Activated naive CD4-positive, alpha-beta T cell treated with Interleukin-2 at 50 U/mL for 16 hours (primary cell): ENCODE measurements around the gene NR2E1.

ENCODE experiments used
- DNase-seq: peaks from one replicate; pipeline ENCODE4 v3.0.0-alpha.2; 2020

NR2E1 gene

DNA sequence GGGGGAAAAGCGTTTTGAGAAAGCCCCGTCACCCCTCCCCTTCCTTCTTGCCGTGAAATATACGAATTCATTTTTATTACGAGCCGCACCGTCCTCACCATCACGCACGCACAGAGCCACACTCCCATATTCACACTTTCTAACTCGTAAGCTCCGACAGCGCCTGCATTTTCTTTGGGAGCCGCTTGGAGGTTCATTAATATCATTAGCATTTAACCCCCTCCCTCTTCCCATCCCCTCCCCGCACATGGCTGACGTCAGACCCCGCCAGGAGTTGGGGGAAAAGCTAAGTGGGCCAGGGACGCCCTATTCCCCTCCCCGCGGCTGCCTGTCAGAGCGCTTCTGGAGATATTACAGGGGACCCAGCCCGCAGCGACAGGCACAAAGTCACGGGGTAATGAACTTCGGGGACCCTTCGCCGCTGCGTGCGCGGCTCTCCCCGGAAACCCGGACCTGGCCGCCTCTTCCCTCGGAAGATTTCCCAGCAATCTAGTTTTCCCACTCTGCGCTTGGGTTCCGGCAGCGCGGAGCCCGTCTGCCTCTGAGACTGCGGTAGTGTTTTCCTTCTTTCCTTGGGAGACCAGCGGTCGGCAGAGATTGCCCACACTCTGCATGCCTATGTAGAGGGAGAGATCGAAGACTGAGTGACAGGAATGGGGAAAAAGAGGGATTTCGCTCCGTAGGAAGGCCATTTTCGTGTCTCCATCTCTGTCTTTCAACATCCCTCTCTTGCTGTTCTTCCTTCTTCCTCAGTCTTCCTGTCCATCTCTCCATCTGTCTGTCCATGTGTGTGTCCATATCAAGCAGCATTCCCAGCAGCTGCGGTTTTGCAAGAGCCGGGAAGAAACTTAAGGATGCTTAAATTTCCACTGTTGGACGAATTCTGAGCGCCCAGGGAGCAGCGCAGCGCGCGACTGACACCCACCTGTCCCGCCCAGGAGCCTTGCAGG, at the start of gene NR2E1:
TSS of gene NR2E1 (plus strand) at position 309 of the 950 bp plus-strand sequence. CDS start 744 bp downstream, outside the sequence.
- DNase-seq, result no peak

DNA sequence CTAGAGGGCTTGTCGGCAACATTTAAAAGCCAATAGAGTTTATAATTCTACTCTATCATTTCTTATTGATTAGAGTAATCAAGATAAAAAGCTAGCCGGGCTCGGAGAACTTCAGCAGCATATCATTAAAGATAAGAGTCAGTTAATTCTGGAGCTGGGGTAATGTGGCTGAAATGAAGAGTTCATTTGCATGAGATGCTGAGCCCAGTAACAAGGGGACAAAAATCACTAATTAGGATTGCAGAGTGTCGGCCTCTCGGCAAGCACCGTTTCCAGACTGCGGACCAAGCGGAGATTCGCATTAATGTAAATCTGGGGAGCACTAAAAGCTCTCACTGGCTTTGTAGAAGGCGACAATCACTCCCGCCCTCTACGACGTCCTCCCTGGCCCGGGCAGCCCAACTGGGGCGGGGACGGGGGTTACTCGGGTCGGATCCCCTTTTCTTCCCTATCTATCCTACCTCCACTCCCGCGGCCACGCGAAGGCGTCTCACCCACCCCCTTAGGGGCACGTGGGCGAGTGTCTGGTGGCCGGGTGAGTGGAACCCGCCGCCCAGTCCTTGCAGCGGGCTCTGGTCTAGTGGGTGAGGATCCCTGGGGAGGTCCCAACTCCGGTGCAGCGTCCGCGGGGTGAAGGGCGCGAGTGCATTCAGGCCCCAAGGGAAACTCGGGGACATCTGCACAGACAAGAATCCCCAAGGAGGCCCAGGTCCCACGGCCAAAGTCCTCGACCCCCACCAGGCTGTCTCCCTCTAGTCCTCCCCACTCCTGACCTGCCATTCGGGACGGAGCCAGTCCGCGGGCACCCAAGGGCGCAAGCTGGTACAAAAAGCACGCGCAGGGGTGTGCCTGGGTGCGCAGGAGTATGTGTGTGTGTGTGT, 49.0 kb upstream of the NR2E1 start:
- no peak for DNase-seq

DNA sequence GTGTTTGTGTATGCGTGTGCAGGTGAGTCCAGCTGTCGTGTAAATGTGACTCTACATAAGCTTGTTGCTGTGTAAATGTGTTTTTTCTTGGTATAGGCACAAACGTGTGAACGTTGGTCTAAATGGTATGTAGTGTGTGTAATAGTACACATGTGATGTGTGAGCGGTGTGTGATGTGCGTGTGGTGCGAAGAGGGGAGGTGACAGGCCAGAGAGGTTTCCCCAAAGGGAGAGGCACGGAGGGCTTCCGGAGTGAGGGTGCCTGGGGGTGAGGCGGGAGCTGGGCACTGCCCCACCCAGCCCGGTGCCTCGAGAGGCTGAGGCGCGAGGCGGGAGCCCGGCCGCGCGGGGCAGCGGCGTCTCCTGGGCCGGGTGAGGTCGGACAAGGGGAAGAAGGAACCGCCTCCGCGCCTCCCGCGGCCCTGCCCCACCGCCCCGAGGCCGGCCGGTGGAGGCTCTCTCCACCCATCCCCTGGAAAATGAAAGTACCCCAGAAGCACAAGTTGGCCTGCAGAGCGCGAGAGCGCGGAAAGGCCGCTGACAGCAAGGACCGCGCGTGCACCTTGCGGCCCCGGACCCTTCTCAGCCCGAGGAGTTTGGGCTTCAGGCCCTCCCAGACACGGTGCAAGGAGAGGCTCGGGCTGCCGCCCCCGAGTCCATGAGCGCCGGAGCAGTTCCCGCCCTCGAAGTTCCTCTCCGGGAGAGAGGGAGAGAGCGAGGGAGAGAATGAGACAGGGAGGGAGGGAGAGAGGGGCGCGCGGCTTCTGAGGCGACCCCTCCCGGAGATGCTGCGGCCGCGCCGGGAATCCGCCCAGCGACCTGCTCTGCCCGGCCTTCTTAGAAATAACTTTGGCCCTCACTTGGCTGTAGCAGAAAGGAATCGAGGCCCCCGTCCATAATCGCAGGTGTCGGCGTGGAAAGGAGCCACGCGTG, 48.1 kb upstream of the NR2E1 start:
- DNase-seq, result no peak

DNA sequence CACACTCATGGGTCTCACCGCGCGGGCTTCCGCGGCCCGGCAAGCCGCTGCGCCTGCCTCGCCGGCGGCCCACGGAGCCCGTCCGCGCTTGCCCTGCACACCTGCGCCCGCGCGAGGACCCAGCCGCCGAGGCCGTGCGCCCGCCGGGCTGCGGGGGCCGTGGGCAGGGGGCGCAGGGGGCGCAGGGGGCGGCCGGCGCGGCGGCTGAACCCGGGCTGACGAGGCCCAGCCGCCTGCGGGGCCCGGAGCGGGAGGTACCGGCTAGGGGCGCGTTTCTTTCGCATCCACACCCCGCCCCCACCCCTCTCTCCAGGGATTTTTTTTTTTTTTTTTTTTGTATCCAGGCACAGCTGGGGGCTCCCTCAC, 47.5 kb upstream of the NR2E1 start:
- no peak for DNase-seq

DNA sequence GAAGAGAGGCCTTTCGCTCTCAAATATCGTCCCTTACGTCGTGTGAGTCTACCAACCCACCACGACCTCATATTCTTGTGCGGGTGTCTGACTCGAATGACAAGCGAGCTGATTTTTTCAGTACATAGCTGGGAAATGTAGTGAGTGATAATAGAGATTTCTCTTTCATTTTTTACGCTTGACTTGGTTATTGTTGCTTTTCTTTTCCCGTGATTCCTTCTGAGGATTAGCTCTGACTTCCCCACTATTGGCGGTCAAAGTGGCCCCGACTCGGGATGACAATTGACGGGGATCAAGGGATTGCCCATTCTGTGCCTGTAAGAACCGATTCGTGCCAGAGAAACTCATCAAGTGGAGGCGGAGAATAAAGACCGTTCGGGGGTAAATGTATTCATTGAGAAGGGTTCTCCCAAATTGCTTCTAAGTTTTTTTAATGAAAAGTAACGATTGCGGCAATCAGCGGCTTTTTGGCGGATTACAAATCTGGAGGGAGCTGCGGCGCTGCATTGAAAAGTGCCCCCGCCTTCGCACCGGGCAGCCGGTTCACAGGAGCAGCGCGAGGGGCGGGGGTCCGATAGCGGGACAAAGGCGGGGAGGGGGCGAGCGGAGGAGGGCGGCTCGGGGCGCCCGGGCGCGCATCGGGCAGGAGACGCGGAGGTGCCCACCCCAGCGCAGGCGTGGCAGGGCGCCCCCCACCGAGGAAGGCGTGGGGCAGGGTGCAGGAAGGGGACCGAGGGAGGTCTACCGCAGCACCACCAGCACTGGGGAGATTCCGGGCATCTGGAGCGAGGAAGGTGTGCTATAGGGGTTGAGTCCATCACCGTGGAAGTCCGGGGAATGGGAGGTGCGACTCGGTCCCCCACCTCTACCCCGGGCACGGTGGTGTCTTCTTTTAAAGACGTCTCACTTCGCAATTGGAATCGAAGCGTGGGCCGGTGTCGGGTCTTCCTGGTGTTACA, 46.7 kb upstream of the NR2E1 start:
- no peak for DNase-seq

DNA sequence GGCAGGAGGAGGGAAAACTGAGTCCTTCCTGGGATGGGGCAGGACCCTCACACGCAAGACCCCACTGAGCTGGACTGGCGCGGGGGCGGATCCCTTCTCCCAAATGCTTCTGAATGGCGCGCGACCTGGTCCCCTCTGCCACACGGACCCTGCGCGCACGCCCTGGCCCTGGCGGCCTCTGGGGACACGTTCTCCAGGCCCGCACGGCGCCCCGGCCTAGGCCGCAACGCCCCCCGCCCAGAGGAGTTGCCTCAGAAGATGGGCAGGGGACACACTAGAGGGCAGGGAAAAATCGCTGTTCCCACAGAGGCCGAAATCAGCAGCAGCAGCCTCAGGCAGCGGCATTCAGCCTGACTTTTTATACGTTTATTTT, 46.1 kb upstream of the NR2E1 start:
- no peak for DNase-seq

DNA sequence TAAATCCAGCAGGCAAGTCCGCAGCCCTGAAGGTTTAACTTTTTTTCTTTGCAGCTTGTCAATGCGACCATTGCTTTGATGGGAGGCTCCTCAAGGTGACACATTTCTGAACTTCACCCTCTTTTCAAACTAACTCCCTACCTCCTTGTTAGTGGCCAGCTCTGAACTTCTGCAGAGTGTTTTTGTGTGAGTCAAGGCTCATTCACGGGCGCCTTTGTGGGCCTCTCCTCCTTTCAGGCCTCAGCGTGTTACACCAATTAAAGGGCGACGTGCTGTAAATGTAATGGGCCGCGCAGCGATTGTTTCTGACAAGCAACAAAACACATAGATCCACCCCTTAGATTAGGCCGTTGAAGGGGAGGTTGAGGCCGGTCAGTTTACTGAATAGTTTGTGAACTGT, 45.5 kb upstream of the NR2E1 start:
- DNase-seq, result no peak

DNA sequence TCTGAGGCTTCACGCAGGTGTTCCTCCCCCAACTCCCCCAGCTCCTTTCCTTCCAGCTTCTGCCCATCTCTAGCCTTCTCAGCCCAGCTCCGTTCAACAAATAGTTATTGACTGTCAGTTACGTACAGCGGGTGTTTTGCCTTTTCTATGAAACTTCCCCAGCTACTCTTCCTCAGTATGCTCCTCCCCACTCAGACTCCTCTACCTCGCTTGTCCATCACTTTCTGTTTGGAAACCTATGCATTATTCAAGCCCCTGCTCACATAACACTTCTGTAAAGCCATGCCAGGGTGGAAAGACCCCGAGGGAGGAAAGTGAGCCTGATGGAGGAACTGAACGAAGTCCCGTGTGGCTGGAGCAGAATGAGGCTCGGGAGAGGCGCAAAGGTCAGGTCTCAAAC, 44.2 kb upstream of the NR2E1 start:
- DNase-seq, result no peak

DNA sequence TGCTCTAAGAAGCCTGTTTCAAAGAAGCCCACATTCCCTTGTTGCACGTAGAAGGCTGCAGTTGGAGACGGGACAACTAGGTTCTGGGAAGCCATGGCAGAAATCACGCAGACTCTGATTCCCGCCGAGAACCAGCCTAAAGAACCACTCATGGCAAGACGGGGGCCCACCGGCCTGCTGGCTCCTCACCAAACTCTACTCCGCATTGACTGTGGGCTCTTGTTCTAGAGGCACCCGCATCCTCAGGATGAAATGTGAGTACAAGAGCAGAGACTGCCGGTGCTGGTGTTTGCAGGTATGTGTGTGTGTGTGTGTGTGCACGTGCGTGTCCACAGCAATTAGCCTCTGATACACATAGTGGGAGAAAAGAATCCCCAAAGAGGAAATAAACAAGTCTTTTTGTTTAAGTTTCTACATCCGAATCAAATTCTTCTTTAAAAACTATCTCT, 42.3 kb upstream of the NR2E1 start:
- no peak for DNase-seq

DNA sequence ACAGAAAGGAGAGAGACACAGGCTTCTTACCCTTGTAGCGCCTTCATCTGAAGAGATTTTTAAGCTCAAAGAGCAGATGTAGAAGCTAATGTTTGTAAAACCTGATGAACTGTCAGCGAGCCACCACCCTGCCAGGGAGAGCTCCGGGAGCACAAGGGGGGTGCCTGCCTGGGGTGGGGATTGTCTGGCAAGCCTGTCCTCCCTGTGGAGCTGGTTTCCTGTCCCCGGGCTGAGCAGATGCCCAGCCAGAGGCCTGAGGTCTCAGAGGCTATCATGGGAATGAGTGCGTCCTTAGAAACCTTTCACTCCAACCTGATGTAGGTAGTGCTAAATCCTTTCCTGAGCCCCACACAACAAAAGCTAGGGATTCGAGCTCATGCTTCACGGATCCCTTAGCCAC, 41.9 kb upstream of the NR2E1 start:
- DNase-seq, result no peak

DNA sequence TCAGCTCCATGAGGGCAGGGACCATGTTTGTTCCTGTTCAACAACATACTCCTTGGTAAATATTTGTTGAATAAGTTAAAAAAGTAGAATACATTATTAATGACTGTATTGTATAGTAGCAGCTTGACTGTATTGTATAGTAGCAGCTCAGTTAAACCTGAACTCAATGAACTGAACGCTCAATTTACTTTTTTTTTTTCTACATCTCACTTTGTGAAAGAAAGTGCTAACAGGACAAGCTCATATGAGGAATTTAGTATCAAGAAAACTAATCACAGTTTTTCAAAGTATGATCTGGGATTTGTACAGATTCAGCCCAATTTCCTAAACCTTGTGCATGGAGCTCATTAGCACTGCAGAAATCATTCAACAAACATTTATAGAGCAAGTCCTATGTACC, 38.8 kb upstream of the NR2E1 start:
- no peak for DNase-seq

DNA sequence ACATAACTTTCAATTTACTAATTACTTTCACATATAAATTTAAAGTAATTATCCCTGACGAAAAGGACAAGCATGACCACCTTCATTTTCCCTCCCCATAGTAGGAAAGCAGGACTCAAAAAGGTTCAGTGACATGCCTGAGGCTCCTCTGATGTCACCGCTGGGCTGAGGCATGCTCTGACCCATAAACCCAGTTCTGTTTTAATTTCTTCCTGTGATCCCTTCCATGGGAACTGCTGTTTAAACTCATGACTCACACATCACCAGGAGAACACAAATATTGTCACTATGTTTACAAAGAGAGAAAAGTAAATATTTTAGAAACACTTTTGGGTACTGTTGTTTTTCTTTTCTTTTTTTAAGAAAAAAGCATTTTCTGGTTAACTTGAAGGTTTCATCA, 38.0 kb upstream of the NR2E1 start:
- DNase-seq, result no peak

DNA sequence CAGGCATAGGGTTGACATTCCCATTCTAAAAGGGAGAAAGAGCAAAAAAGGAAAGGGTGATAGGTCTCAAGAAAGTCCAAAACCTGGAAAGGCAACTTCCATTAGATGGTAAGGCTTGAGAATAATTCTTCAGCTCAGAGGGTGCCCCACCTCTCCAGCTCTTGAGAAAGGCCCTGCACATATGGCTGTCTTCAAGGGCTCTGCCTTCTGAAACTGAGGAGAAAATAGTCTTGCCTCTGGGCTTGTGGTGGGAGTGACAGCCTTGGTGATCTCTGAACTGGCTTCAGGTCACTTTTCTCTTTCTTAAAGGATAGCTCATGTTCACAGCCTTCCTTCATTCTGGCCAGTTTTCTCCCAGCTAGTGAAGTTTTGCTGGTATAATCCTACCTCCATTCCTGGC, 35.6 kb upstream of the NR2E1 start:
- DNase-seq, result no peak

DNA sequence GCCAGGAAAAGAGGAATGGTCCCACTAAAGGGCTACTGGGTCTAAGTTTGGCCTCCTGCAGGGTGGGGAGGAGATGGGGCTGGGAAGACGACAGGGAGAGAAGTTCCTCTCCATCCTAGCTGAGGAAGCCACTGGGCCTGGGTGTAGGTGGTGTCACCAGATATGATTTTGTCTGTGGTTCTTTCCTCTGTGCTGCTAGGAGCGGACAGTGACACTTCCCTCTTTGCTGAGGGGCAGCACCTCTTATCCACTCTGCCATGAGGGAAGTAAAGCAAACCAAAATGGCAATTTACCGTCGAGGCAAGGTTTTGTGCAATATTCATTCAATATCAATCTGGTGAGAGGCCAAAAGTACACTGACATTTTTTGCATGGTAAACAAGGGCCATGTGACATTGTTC, 33.0 kb upstream of the NR2E1 start:
- DNase-seq, result no peak

DNA sequence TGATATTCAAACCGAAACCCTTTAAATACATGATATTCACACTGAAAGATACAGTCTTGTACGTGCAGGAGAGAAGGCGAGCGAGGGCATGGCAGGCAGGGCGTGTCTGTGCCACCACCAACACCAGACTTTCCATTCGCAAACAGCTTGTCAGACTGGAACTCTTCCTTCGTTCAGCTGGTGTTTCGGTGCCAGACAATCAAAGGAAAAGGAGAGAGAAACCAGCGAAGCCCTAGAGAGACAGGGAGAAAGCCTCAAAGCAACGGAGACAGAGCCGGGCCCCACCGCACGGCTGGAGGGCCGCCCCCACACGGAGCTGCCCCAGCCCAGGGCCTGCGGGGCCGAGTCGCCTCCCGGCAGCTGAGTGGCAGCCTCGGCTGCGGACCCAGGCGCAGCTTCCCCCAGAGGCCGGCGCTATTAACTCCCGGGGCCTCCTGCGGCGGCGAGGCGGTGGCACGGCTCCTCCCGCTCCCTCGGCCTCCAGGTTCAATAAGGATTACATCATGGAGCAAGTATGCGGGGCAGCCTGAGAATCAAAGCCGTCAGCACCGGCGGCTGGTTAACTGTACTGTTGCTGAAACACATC, 32.1 kb upstream of the NR2E1 start:
- DNase-seq, result no peak

DNA sequence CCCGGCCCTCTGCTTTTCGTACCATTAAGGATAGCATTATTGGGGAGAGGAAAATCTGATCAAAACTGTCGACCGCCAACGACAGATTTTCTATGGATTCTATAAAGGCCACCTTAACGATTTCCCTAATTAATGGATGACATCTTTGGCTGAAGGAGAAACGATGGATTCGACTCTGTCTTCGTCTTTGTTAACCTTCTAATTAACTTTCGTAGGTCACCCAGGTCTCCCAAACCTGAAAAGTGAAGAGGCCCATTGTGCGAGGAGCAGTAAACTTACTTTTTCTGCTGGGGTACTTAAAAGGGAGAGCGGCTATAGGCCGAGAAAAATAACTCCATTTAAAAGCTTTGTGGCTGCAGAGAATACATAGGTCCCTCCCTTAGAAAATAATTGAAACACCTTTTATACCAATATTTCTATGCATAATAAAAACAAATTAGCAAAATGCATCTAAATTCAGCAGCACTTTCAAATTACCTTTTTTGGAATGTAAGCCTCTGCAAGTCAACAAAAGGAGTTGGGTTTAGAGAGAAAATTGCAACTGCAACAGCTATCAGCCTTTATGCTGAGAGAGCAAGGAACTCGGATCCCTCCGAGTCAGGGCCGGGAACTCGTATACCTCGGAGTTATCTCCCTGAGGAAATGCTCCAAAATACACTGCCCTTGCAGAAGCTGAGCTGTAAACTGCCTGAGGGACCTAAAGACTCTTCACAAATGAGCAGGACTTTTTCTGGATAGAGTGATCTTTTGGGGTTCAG, 31.4 kb upstream of the NR2E1 start:
- no peak for DNase-seq

DNA sequence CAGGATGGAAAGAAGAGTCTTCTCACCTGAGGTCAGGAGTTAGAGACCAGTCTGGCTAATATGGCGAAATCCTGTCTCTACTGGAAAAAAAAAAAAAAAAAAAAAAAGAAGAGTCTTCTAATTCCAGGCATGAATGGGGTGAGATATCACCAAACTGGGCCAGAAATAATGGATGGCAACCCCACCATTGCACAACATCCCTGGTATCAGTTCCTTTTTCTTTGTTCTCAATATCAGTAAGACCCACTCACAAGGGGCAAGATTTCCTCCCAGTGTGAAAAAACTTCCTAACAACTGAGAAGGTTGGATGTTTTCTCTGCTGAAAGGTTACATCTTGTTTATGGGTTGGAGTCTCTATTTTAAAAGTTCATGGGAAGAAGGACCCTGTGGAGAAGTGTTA, 23.6 kb upstream of the NR2E1 start:
- no peak for DNase-seq

DNA sequence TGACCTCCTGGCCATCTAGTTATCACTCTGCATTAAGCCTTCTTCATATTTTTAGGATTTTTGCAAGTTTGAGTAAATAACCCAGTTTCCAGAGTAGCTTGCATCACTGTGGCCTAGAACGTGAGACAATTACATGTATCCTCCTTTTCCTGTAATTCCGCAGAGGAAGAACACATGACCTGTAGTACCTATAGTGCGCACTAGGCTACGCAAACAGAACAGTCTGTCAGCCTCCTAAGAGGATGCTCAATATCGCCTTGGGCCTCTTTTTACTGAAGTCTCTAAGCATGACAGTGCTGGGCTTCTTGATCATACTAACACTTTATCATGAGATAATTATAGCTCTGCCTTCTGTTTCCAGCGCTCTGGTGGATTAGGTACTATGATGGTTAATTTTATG, 20.2 kb upstream of the NR2E1 start:
- DNase-seq, result no peak

DNA sequence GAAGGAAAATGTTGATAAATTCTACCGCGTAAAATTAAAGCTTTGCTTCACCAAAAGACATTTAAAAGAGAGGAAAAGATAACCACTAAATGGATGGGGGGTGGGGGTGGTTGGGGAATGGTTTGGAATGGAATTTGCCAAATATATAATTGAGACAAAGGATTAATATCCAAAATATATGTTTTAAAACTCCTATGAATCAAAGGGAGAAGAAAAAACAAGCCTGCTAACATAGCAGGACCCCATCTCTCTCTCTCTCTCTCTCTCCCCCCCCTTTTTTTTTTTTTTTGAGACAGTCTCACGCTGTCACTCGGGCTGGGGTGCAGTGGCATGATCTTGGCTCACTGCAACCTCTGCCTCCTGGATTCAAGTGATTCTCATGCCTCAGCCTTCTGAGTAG, 13.4 kb upstream of the NR2E1 start:
- no peak for DNase-seq

DNA sequence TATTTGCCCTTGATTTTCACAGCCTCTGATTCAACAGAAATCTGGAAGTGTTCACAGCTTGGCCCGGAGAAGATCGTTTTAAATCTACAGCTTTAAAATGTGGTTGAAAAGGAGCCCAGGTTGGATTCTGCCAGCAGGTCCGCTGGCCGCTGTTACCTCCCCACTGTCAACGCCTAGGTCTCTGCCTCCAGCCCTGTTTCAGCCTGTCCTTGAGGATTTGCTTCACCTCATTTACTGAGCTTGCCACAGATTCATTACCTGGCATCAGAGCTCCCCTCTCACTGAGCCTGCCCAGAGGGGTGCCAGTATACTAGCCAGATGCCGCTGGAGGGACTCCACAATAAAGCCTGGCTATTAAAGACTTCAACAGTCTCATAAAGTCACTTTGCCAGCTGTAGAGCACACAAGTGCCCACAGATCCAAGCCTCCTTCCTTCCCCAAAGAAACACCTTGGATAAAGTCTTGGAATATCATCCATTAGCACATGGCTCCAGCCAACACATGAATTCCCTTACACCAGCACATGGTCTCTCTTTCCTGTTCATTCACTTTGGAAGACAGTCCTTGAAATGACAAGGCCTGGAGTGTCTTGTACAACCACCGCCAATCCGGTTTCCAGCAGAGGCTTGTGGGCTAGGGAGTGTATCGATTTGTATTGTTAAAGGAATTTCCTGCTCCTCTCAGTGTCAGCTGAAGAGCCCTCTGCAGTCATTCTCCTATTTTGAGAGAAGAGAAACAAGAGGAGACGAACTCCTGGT, 9.5 kb upstream of the NR2E1 start:
- no peak for DNase-seq
